ENCODE measurements around the gene FGFR4. TPM values are rescaled to one million over a fixed set of nuclear protein-coding genes. Genes with fewer than 3 reads are reported as not detected.

Gene FGFR4
- total RNA-seq, 4 donors from 2014 or later: 0.13 to 8.0 (median 1.1) TPM

GRCh38 chr5:177117441-177118045, 30.8 kb downstream of the FGFR4 start:
- DNase-seq (ENCODE audit: low spot score in 2 of 2): no peak

GRCh38 chr5:177122566-177122965, 35.9 kb downstream of the FGFR4 start:
- no peak for TF ChIP-seq POLR2A (IDR thresholded peaks at IDR 0.05)
- TF ChIP-seq CTCF (IDR thresholded peaks at IDR 0.05): no peak

More at GRCh38 chr5:177117441-177118045, 30.8 kb downstream of the FGFR4 start:
- WGBS, 2 donors: 95 to 97% methylated on average over 29 to 30 of the region's 30 CpGs
- intact Hi-C loops (cut with DNase I; ENCODE audit: low total_unique reads): loop anchor here (10.0 kb wide), 1 partner anchor 187 kb away; the partner anchor contains the start of genes PRELID1 and RAB24
- H3K4me3 ChIP-seq (ENCODE audit: low read depth, poor library complexity, severe bottlenecking): no peak overlapping the region
- TF ChIP-seq CTCF (IDR thresholded peaks at IDR 0.05): no peak
- TF ChIP-seq POLR2A (IDR thresholded peaks at IDR 0.05): no peak

GRCh38 chr5:177123789-177124485, 37.2 kb downstream of the FGFR4 start:
- DNase-seq (ENCODE audit: low spot score in 2 of 2): no peak
- WGBS, 2 donors: 91% methylated on average over 15 of the region's 15 CpGs

More at GRCh38 chr5:177122566-177122965, 35.9 kb downstream of the FGFR4 start:
- no peak overlapping the region for H3K4me3 ChIP-seq (ENCODE audit: low read depth, poor library complexity, severe bottlenecking)
- DNase-seq (ENCODE audit: low spot score in 2 of 2): no peak
- intact Hi-C loops (cut with DNase I; ENCODE audit: low total_unique reads): no loop called here
- WGBS, 2 donors: 91 to 99% methylated on average over 5 of the region's 5 CpGs

GRCh38 chr5:177124486-177124991, 37.8 kb downstream of the FGFR4 start:
- TF ChIP-seq CTCF (IDR thresholded peaks at IDR 0.05) (no peak), POLR2A (IDR thresholded peaks at IDR 0.05) (no peak)
- 86 to 89% methylated on average over 4 of the region's 4 CpGs for WGBS, 2 donors
- H3K4me3 ChIP-seq (ENCODE audit: low read depth, poor library complexity, severe bottlenecking): no peak overlapping the region
- intact Hi-C loops (cut with DNase I; ENCODE audit: low total_unique reads): no loop called here
- DNase-seq (ENCODE audit: low spot score in 2 of 2): no peak

More at GRCh38 chr5:177123789-177124485, 37.2 kb downstream of the FGFR4 start:
- no peak for TF ChIP-seq POLR2A (IDR thresholded peaks at IDR 0.05)
- no peak for TF ChIP-seq CTCF (IDR thresholded peaks at IDR 0.05)
- intact Hi-C loops (cut with DNase I; ENCODE audit: low total_unique reads): no loop called here
- H3K4me3 ChIP-seq (ENCODE audit: low read depth, poor library complexity, severe bottlenecking): no peak overlapping the region

GRCh38 chr5:177126771-177127170, 40.1 kb downstream of the FGFR4 start:
- WGBS, 2 donors: 63 to 64% methylated on average over 1 of the region's 1 CpG
- intact Hi-C loops (cut with DNase I; ENCODE audit: low total_unique reads): no loop called here
- H3K4me3 ChIP-seq (ENCODE audit: low read depth, poor library complexity, severe bottlenecking): no peak overlapping the region
- TF ChIP-seq POLR2A (IDR thresholded peaks at IDR 0.05) (no peak), CTCF (IDR thresholded peaks at IDR 0.05) (no peak)
- no peak for DNase-seq (ENCODE audit: low spot score in 2 of 2)

Data from lower leg skin (tissue), 4 donors.